ENCODE results near the gene FBXO31. TPM values are rescaled to one million over a fixed set of nuclear protein-coding genes. Genes with fewer than 3 reads are reported as not detected.
A peak's percentile ranks its signal among the peaks of the same experiment; 100 is the strongest.

Gene FBXO31
- 30.3 to 37.2 TPM (median 30.6 TPM) in 3 replicates for total RNA-seq
- long read RNA-seq, full-length matches to known transcripts = 23 of 48 reads
- long read RNA-seq, partial matches to known transcripts = 5 of 48 reads
- long read RNA-seq, other reads (novel, unspliced or antisense) = 20 of 48 reads

GRCh38 chr16:87383505-87384161 lies at the start of gene FBXO31:
TSS of gene FBXO31 (minus strand) at chr16:87383776. CDS start at chr16:87383744, 32 bp downstream.
- H3K4me3 Mint-ChIP-seq (ENCODE audit: unreplicated experiment) = peak within 1 kb of the TSS; percentile 85
- peaks cover 55% of the 10 kb centered on the region for H3K4me1 Mint-ChIP-seq (ENCODE audit: low read depth)
- no peaks in the 10 kb centered on the region for H3K36me3 Mint-ChIP-seq (ENCODE audit: low read depth)
- H3K27ac Mint-ChIP-seq (ENCODE audit: unreplicated experiment) = peak within 1 kb of the TSS; percentile 95
- peak; percentile 96 for DNase-seq (ENCODE audit: low spot score)
- H3K27me3 Mint-ChIP-seq (ENCODE audit: low read depth) = no peaks in the 10 kb centered on the region
- TF ChIP-seq CTCF (IDR thresholded peaks at IDR 0.05) = no peak
- no peaks in the 10 kb centered on the region for H3K9me3 Mint-ChIP-seq (ENCODE audit: low read depth)

- Mint-ChIP-seq H3K27me3 (ENCODE audit: low read depth) (no peaks in the 10 kb centered on the region), H3K9me3 (ENCODE audit: low read depth) (no peaks in the 10 kb centered on the region), H3K27ac (ENCODE audit: unreplicated experiment) (peak overlapping the region; percentile 89), H3K4me1 (ENCODE audit: low read depth) (peaks cover 37% of the 10 kb centered on the region), H3K4me3 (ENCODE audit: unreplicated experiment) (no peak overlapping the region), H3K36me3 (ENCODE audit: low read depth) (peaks cover 4% of the 10 kb centered on the region)
- TF ChIP-seq CTCF (IDR thresholded peaks at IDR 0.05) = no peak
- no peak for DNase-seq (ENCODE audit: low spot score)
Measured at GRCh38 chr16:87432330-87432915, 48.8 kb upstream of the FBXO31 start.

GRCh38 chr16:87431926-87432325 lies 48.4 kb upstream of the FBXO31 start:
- H3K9me3 Mint-ChIP-seq (ENCODE audit: low read depth) = no peaks in the 10 kb centered on the region
- no peak overlapping the region for H3K4me3 Mint-ChIP-seq (ENCODE audit: unreplicated experiment)
- no peak for TF ChIP-seq CTCF (IDR thresholded peaks at IDR 0.05)
- H3K27ac Mint-ChIP-seq (ENCODE audit: unreplicated experiment) = peak overlapping the region; percentile 89
- H3K36me3 Mint-ChIP-seq (ENCODE audit: low read depth) = peaks cover 4% of the 10 kb centered on the region
- no peak for DNase-seq (ENCODE audit: low spot score)
- no peaks in the 10 kb centered on the region for H3K27me3 Mint-ChIP-seq (ENCODE audit: low read depth)
- peaks cover 37% of the 10 kb centered on the region for H3K4me1 Mint-ChIP-seq (ENCODE audit: low read depth)

GRCh38 chr16:87426423-87427215 lies 43.0 kb upstream of the FBXO31 start:
- Mint-ChIP-seq H3K4me3 (ENCODE audit: unreplicated experiment) (no peak overlapping the region), H3K9me3 (ENCODE audit: low read depth) (no peaks in the 10 kb centered on the region), H3K27me3 (ENCODE audit: low read depth) (no peaks in the 10 kb centered on the region), H3K4me1 (ENCODE audit: low read depth) (peaks cover 6% of the 10 kb centered on the region), H3K27ac (ENCODE audit: unreplicated experiment) (no peak overlapping the region), H3K36me3 (ENCODE audit: low read depth) (peaks cover 23% of the 10 kb centered on the region)
- peak; percentile 47 for DNase-seq (ENCODE audit: low spot score)
- TF ChIP-seq CTCF (IDR thresholded peaks at IDR 0.05) = no peak

- Mint-ChIP-seq H3K27ac (ENCODE audit: unreplicated experiment) (no peak overlapping the region), H3K4me3 (ENCODE audit: unreplicated experiment) (no peak overlapping the region), H3K9me3 (ENCODE audit: low read depth) (no peaks in the 10 kb centered on the region), H3K36me3 (ENCODE audit: low read depth) (peaks cover 23% of the 10 kb centered on the region), H3K4me1 (ENCODE audit: low read depth) (peaks cover 2% of the 10 kb centered on the region), H3K27me3 (ENCODE audit: low read depth) (no peaks in the 10 kb centered on the region)
- no peak for TF ChIP-seq CTCF (IDR thresholded peaks at IDR 0.05)
- DNase-seq (ENCODE audit: low spot score) = no peak
Measured at GRCh38 chr16:87425941-87426340, 42.4 kb upstream of the FBXO31 start.
